ENCODE measurements around the gene PSG4.
"Not testable (repeated sequence)": the region's sequence is repeated elsewhere in the genome, so short reads cannot be mapped to it uniquely, and the experiment has no call there.

GRCh38 chr19:43221891-43222290, 16.5 kb upstream of the PSG4 start:
- TF ChIP-seq CTCF, EZH2phosphoT487, EZH2 (IDR thresholded peaks at IDR 0.05): not testable (repeated sequence)

Data from neural progenitor cell (in vitro differentiated cells).